GM19324 (cell line): ENCODE results near the gene CDIP1.
A peak's percentile ranks its signal among the peaks of the same experiment; 100 is the strongest.

Experiments used
- ATAC-seq: cut with Tn5 transposase; IDR thresholded peaks from one replicate; pipeline ENCODE4 v1.9.1; 2021; ENCODE audit warnings: mild to moderate bottlenecking, moderate library complexity; ENCODE audit not compliant: unreplicated experiment, low FRiP score

Gene CDIP1

GRCh38 chr16:4544473-4544872, 5.9 kb upstream of the CDIP1 start:
- ATAC-seq, result no peak

- no peak for ATAC-seq
Observed at GRCh38 chr16:4539716-4540284, 1.2 kb upstream of the CDIP1 start.

- ATAC-seq, result peak; percentile 20
Observed at GRCh38 chr16:4537376-4538343, 913 bp downstream of the CDIP1 start.

GRCh38 chr16:4536391-4537106, 2.0 kb downstream of the CDIP1 start:
- ATAC-seq, result no peak

- ATAC-seq, result no peak
Observed at GRCh38 chr16:4535627-4536108, 2.9 kb downstream of the CDIP1 start.

GRCh38 chr16:4534151-4534790, 4.3 kb downstream of the CDIP1 start:
- ATAC-seq, result no peak

GRCh38 chr16:4533490-4533889, 5.1 kb downstream of the CDIP1 start:
- ATAC-seq, result no peak

GRCh38 chr16:4532238-4532637, 6.3 kb downstream of the CDIP1 start:
- no peak for ATAC-seq

- no peak for ATAC-seq
Observed at GRCh38 chr16:4531811-4532210, 6.8 kb downstream of the CDIP1 start.

- no peak for ATAC-seq
Observed at GRCh38 chr16:4529085-4530060, 9.2 kb downstream of the CDIP1 start.

GRCh38 chr16:4525634-4526277, 12.8 kb downstream of the CDIP1 start:
- ATAC-seq, result no peak

- ATAC-seq, result no peak
Observed at GRCh38 chr16:4525069-4525468, 13.5 kb downstream of the CDIP1 start.

GRCh38 chr16:4524571-4524970, 14.0 kb downstream of the CDIP1 start:
- no peak for ATAC-seq

GRCh38 chr16:4523686-4524085, 14.9 kb downstream of the CDIP1 start:
- no peak for ATAC-seq

GRCh38 chr16:4522051-4522581, 16.5 kb downstream of the CDIP1 start:
- no peak for ATAC-seq

- ATAC-seq, result no peak
Observed at GRCh38 chr16:4520913-4521312, 17.7 kb downstream of the CDIP1 start.

- ATAC-seq, result no peak
Observed at GRCh38 chr16:4519274-4520058, 19.1 kb downstream of the CDIP1 start.
